Stimulated activated CD4-positive, alpha-beta T cell treated with anti-CD3 and anti-CD28 coated beads, TNF-alpha, amount 100 ng/mL, for 48 hours (primary cell): ENCODE results near the gene ABHD12.
"Not testable (repeated sequence)": the region's sequence is repeated elsewhere in the genome, so short reads cannot be mapped to it uniquely, and the experiment has no call there.

Source experiments
- DNase-seq, 3 donors: peaks; one replicate each; pipeline ENCODE4 v3.0.0-alpha.2; 2020; ENCODE audit warnings: low read depth in 3 of 3

The ABHD12 gene

GRCh38 chr20:25321991-25322390 lies 68.6 kb downstream of the ABHD12 start:
- no peak for DNase-seq

GRCh38 chr20:25321262-25321831 lies 69.3 kb downstream of the ABHD12 start:
- no peak for DNase-seq

- no peak for DNase-seq
Measured at GRCh38 chr20:25320035-25320800, 70.4 kb downstream of the ABHD12 start.

GRCh38 chr20:25319241-25320034 lies 71.2 kb downstream of the ABHD12 start:
- DNase-seq = no peak

GRCh38 chr20:25318471-25319240 lies 72.0 kb downstream of the ABHD12 start:
- no peak for DNase-seq

- DNase-seq = no peak
Measured at GRCh38 chr20:25317351-25318075, 73.1 kb downstream of the ABHD12 start.

- no peak for DNase-seq
Measured at GRCh38 chr20:25316506-25317190, 74.0 kb downstream of the ABHD12 start.

GRCh38 chr20:25315418-25316210 lies 75.0 kb downstream of the ABHD12 start:
- no peak for DNase-seq

GRCh38 chr20:25314497-25315417 lies 75.9 kb downstream of the ABHD12 start:
- no peak for DNase-seq

GRCh38 chr20:25313593-25313992 lies 77.0 kb downstream of the ABHD12 start:
- DNase-seq = no peak

GRCh38 chr20:25312716-25313115 lies 77.9 kb downstream of the ABHD12 start:
- not testable (repeated sequence) for DNase-seq

- DNase-seq = no peak
Measured at GRCh38 chr20:25310921-25311728, 79.5 kb downstream of the ABHD12 start.

GRCh38 chr20:25310268-25310920 lies 80.2 kb downstream of the ABHD12 start:
- peak; percentile 38 to 52 (median 46) for DNase-seq

- DNase-seq = no peak
Measured at GRCh38 chr20:25309395-25310267, 81.0 kb downstream of the ABHD12 start.

GRCh38 chr20:25308671-25309394 lies 81.8 kb downstream of the ABHD12 start:
- no peak for DNase-seq

GRCh38 chr20:25308083-25308491 lies 82.5 kb downstream of the ABHD12 start:
- DNase-seq = no peak
